ENCODE results near the gene POLR1G. TPM values are rescaled to one million over a fixed set of nuclear protein-coding genes. Genes with fewer than 3 reads are reported as not detected.

The POLR1G gene
- total RNA-seq, 1 donor from 2014 or later: 24.4 TPM

GRCh38 chr19:45402298-45403061, 4.0 kb upstream of the POLR1G start:
- Histone ChIP-seq H3K4me3 (ENCODE audit: low read depth, low read length) (no peak overlapping the region), H3K27me3 (ENCODE audit: control insufficient read depth, insufficient read depth, low read length) (no peaks in the 10 kb centered on the region), H3K36me3 (ENCODE audit: control insufficient read depth, insufficient read depth, low read length) (no peaks in the 10 kb centered on the region)
- peak; percentile 61 for TF ChIP-seq CTCF (IDR thresholded peaks at IDR 0.05; ENCODE audit: insufficient read depth, low read length, poor library complexity, severe bottlenecking)
- DNase-seq (ENCODE audit: low read depth): no peak

GRCh38 chr19:45403272-45403671, 3.2 kb upstream of the POLR1G start:
- Histone ChIP-seq H3K27me3 (ENCODE audit: control insufficient read depth, insufficient read depth, low read length) (no peaks in the 10 kb centered on the region), H3K36me3 (ENCODE audit: control insufficient read depth, insufficient read depth, low read length) (no peaks in the 10 kb centered on the region), H3K4me3 (ENCODE audit: low read depth, low read length) (no peak overlapping the region)
- DNase-seq (ENCODE audit: low read depth): no peak
- no peak for TF ChIP-seq CTCF (IDR thresholded peaks at IDR 0.05; ENCODE audit: insufficient read depth, low read length, poor library complexity, severe bottlenecking)

- Histone ChIP-seq H3K4me3 (ENCODE audit: low read depth, low read length) (peak overlapping the region; percentile 86), H3K27me3 (ENCODE audit: control insufficient read depth, insufficient read depth, low read length) (no peaks in the 10 kb centered on the region), H3K36me3 (ENCODE audit: control insufficient read depth, insufficient read depth, low read length) (no peaks in the 10 kb centered on the region)
- TF ChIP-seq CTCF (IDR thresholded peaks at IDR 0.05; ENCODE audit: insufficient read depth, low read length, poor library complexity, severe bottlenecking): peak; percentile 78
- no peak for DNase-seq (ENCODE audit: low read depth)
These were observed 2.5 kb upstream of the POLR1G start for GRCh38 chr19:45403781-45404556.

GRCh38 chr19:45404557-45405434, 1.6 kb upstream of the POLR1G start, which contains the start of gene PPP1R13L:
Gene PPP1R13L, minus strand, starts transcription at chr19:45405069. Its CDS starts 6,751 bp downstream, at chr19:45398318.
- Histone ChIP-seq H3K4me3 (ENCODE audit: low read depth, low read length) (peak within 1 kb of the TSS; percentile 86), H3K27me3 (ENCODE audit: control insufficient read depth, insufficient read depth, low read length) (no peaks in the 10 kb centered on the region), H3K36me3 (ENCODE audit: control insufficient read depth, insufficient read depth, low read length) (no peaks in the 10 kb centered on the region)
- TF ChIP-seq CTCF (IDR thresholded peaks at IDR 0.05; ENCODE audit: insufficient read depth, low read length, poor library complexity, severe bottlenecking): no peak
- peak; percentile 70 for DNase-seq (ENCODE audit: low read depth)

GRCh38 chr19:45405435-45406225, 814 bp upstream of the POLR1G start:
- no peak for TF ChIP-seq CTCF (IDR thresholded peaks at IDR 0.05; ENCODE audit: insufficient read depth, low read length, poor library complexity, severe bottlenecking)
- no peaks in the 10 kb centered on the region for H3K27me3 ChIP-seq (ENCODE audit: control insufficient read depth, insufficient read depth, low read length)
- H3K4me3 ChIP-seq (ENCODE audit: low read depth, low read length): peak overlapping the region; percentile 86
- DNase-seq (ENCODE audit: low read depth): peak; percentile 75
- no peaks in the 10 kb centered on the region for H3K36me3 ChIP-seq (ENCODE audit: control insufficient read depth, insufficient read depth, low read length)

All from kidney epithelial cell (primary cell).